Stimulated activated CD8-positive, alpha-beta memory T cell treated with anti-CD3 and anti-CD28 coated beads, Interleukin-7, amount 100 ng/mL, for 48 hours (primary cell): Measurements from ENCODE around the gene PGA4.
"Not testable (repeated sequence)": the region's sequence is repeated elsewhere in the genome, so short reads cannot be mapped to it uniquely, and the experiment has no call there.

Experiments
- DNase-seq, 2 donors: peaks; one replicate each; pipeline ENCODE4 v3.0.0-alpha.2; 2020; ENCODE audit warnings: low read depth in 1 of 2; ENCODE audit errors: extremely low read depth in 1 of 2

The PGA4 gene

DNA sequence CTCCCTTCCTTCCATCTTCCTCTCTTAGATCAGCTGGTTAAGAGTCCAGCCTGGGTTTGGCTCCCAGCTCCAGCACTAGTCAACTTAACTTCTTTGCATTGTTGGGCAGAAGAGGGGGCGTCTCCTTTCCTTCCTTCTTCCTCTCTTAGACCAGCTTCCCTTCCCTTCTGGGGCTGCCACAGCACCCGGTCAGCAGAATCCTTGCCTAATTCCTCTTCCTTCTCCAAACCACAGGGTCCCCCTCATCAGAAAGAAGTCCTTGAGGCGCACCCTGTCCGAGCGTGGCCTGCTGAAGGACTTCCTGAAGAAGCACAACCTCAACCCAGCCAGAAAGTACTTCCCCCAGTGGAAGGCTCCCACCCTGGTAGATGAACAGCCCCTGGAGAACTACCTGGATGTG lies 18.3 kb upstream of the PGA4 start:
- DNase-seq: not testable (repeated sequence)

GRCh38 chr11:61204502-61205059 lies 17.6 kb upstream of the PGA4 start:
- not testable (repeated sequence) for DNase-seq

DNA sequence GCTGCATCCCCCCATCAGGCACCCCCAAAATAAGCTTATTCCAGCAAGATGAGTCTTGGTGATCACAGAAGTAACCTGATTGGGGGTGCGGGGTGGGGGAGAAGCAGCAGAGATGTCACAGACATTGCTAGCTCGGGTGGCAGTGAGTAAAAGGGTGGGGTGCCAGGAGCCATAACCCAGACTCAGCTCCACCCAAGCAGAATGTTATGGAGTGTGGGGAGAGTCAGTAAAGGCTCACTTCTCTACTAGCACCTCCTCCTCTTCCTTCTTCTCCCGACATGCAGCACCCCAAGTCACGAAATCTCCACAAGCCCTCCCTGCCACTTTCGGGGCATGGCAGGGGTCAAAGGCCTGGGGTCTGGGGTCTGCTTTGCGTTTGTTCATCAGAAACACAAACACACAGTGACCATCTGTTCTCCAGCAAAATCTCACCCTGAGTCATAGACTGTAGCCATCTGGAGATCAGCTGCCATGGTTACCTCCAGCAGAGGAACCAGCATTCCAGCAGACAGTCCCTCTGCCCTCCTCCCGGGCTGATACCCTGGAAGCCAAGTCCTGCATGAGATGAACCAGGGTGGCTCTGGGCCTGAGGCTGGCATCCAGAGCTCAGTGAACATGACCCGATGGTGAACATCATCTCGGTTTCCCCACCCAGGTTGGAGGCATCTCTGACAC lies 14.4 kb upstream of the PGA4 start:
- DNase-seq: not testable (repeated sequence)

GRCh38 chr11:61210629-61211028 lies 11.5 kb upstream of the PGA4 start:
- not testable (repeated sequence) for DNase-seq

DNA sequence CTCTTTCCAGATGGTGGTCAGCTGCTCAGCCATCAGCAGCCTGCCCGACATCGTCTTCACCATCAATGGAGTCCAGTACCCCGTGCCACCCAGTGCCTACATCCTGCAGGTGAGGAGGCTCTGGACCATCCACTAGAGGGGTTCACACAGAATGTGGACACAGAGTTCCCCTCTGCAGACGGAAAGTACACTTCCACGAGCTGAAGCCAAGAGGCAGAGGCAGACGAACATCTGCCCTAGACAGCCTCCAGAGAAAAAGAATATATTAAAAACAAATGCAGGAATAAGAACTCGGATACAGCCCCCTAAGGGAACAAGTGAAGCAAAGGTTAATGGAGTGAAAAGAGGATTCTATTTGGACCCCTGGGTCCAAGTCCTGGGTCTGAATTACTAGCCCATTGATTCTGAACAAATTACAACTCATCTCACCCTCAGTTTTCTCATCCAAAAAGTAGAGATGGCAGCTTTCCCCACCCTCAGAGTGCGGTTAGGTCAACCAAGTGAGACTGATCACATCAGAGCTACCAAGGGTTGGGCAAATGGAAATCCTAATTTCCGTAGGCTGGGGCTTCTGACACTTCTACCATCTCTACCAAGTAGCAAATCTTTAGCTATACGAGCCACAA lies 10.7 kb upstream of the PGA4 start:
- not testable (repeated sequence) for DNase-seq

DNA sequence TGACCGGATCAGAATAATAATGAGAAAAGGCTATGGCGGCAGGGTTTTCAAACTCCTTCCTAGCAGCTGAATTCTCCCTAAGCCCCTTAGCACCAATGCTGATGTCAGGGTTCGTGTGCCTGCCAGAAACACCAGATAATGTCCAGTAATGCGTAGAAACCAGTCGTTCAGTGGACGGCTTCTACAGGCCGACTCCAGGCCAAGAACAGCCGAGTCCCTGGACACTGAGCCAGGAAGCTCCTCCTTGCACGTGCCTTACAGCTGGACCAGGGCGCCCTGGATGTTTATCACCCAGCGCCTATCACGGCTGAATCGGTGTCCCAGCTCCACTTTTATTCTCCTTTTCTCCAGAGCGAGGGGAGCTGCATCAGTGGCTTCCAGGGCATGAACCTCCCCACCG lies 9.9 kb upstream of the PGA4 start:
- DNase-seq: not testable (repeated sequence)

- not testable (repeated sequence) for DNase-seq
Measured at GRCh38 chr11:61213711-61214324, 8.3 kb upstream of the PGA4 start.

GRCh38 chr11:61218306-61218705 lies 3.8 kb upstream of the PGA4 start:
- not testable (repeated sequence) for DNase-seq

DNA sequence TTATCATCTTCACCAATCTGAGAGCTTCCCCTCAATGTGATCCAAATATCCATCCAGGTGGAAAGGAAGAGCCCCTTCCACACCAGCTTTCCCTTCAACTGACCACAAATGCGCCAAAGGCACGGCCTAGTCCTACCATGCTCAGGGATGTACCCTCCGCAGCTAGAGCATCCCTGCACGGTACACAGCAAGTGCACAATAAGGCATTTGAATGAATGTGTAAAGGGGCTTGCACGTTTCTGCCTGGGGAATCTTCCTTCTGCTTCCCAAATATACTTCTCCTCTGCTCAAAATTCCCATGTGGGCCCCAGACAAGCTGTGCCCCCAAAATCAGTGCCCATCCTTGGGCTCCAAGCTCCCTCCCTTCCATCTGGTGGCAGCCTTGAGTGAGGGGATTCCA lies 3.1 kb upstream of the PGA4 start:
- DNase-seq: not testable (repeated sequence)

GRCh38 chr11:61222692-61223091 lies 545 bp downstream of the PGA4 start:
- DNase-seq: not testable (repeated sequence)

GRCh38 chr11:61226457-61227137 lies 4.5 kb downstream of the PGA4 start:
- not testable (repeated sequence) for DNase-seq

- not testable (repeated sequence) for DNase-seq
Measured at GRCh38 chr11:61229458-61229857, 7.3 kb downstream of the PGA4 start.

- not testable (repeated sequence) for DNase-seq
Measured at GRCh38 chr11:61231033-61231432, 8.9 kb downstream of the PGA4 start.

DNA sequence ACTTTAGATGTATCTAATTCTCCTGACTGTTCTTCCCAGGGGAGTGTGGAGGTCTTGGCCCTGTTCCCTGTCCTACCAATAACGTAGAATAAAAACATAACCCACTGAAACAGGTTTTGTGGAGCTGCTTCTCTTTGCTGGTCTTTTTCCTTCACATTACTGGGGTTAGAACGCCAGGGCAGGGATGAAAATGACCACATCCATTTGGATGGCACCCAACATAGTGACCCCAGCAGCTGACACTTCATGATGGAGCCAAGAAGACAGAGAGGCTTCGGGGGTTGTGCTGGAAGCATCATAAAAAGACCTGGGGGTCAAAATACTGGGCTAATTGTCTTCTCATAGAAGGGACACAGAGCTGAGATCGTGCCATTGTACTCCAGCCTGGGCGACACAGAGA lies 9.4 kb downstream of the PGA4 start:
- DNase-seq: not testable (repeated sequence)

- DNase-seq: not testable (repeated sequence)
Measured at GRCh38 chr11:61232548-61233145, 10.5 kb downstream of the PGA4 start.

DNA sequence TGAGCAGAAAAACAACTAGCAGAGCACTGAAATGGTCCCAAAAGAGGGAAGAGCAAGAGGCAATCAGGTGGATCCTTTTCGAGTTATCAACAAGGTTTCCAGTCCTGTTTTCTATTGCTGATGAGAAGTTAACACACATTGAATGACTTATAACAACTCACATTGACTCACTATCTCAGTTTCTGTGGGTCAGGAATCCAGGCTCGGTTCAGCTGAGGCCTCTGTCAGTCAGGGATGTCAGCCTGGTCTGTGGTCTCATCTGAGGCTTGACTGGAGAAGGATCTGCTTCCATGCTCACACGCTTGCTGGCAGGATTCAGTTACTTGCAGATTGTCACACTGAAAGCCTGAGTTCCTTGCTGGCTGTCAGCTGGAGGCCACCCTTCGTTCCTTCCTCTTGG lies 15.0 kb downstream of the PGA4 start:
- not testable (repeated sequence) for DNase-seq

- not testable (repeated sequence) for DNase-seq
Measured at GRCh38 chr11:61240288-61240687, 18.1 kb downstream of the PGA4 start.

DNA sequence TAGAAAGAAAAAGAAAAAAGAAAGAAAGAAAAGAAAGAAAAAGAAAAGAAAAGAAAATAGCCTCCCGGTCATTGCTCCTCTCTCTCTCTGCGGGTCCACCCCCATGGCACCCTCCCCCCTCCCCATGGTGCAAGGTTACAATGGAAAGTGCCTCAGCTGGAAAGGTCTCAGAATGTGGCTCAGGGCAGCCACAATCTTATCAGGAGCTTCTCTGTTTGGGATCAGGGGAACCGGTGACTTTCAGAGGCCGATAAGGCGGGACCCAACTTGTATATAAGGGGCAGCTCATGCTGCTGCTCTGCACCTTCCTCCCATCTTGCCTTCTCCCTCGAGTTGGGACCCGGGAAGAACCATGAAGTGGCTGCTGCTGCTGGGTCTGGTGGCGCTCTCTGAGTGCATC lies 18.7 kb downstream of the PGA4 start, which contains the start of gene PGA5:
PGA5 (plus strand) TSS at position 301 of the 400 bp plus-strand sequence; CDS start at position 353, 52 bp downstream.
- not testable (repeated sequence) for DNase-seq

DNA sequence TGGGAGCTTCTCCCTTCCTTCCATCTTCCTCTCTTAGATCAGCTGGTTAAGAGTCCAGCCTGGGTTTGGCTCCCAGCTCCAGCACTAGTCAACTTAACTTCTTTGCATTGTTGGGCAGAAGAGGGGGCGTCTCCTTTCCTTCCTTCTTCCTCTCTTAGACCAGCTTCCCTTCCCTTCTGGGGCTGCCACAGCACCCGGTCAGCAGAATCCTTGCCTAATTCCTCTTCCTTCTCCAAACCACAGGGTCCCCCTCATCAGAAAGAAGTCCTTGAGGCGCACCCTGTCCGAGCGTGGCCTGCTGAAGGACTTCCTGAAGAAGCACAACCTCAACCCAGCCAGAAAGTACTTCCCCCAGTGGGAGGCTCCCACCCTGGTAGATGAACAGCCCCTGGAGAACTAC lies 19.4 kb downstream of the PGA4 start:
- DNase-seq: not testable (repeated sequence)

GRCh38 chr11:61245284-61245964 lies 23.3 kb downstream of the PGA4 start:
- not testable (repeated sequence) for DNase-seq
